OCI-LY3 (cell line): ENCODE measurements around the gene GUCD1.
"Not testable (repeated sequence)": the region's sequence is repeated elsewhere in the genome, so short reads cannot be mapped to it uniquely, and the experiment has no call there.

Experiments used
- H2AFZ ChIP-seq: fragments of 200-600, 300-600 bp; shearing (Covaris generic); 2 replicates; pipeline ENCODE4 v1.6.0; 2014; ENCODE audit warnings: antibody characterized with exemption, low read depth, low read length
- H3K27ac ChIP-seq: fragments of 200-600, 300-600 bp; sonication (generic); 2 replicates; pipeline ENCODE4 v1.5.1; 2014; ENCODE audit warnings: mild to moderate bottlenecking, low read length, moderate library complexity, mixed read lengths
- H3K27me3 ChIP-seq: fragments of 200-600, 300-600 bp; sonication (generic); 2 replicates; pipeline ENCODE4 v1.6.1; 2014; ENCODE audit warnings: low read depth, low read length, mixed read lengths
- H3K36me3 ChIP-seq: fragments of 200-600, 300-600 bp; sonication (generic); replicated peaks from 2 replicates; pipeline ENCODE3; 2014; ENCODE audit warnings: low read depth, low read length, mixed read lengths
- H3K4me1 ChIP-seq: fragments of 300-600, 200-600 bp; sonication (generic); 2 replicates; pipeline ENCODE4 v1.6.1; 2014; ENCODE audit warnings: low read length, mixed read lengths
- H3K4me2 ChIP-seq: fragments of 200-600, 300-600 bp; sonication (generic); 2 replicates; pipeline ENCODE4 v1.6.1; 2014; ENCODE audit warnings: low read length, mixed read lengths
- H3K4me3 ChIP-seq: fragments of 300-600, 200-600 bp; sonication (generic); 2 replicates; pipeline ENCODE4 v1.5.1; 2014; ENCODE audit warnings: antibody characterized with exemption, mild to moderate bottlenecking, low read length, moderate library complexity
- H3K79me2 ChIP-seq: fragments of 300-600, 200-600 bp; shearing (Covaris generic); 2 replicates; pipeline ENCODE4 v1.6.1; 2014; ENCODE audit warnings: mild to moderate bottlenecking, low read length, mixed read lengths
- H3K9ac ChIP-seq: fragments of 300-600, 200-600 bp; shearing (Covaris generic); 2 replicates; pipeline ENCODE4 v1.6.0; 2014; ENCODE audit warnings: mild to moderate bottlenecking, low read length, moderate library complexity
- H3K9me3 ChIP-seq: fragments of 200-600, 300-600 bp; shearing (Covaris generic); 2 replicates; pipeline ENCODE4 v1.6.1; 2014; ENCODE audit warnings: low read length, mixed read lengths; ENCODE audit not compliant: insufficient read depth
- H4K20me1 ChIP-seq: fragments of 200-600, 300-600 bp; sonication (generic); 2 replicates; pipeline ENCODE4 v1.6.1; 2016; ENCODE audit warnings: low read length, mixed read lengths; ENCODE audit not compliant: insufficient read depth
- CTCF ChIP-seq: fragments of 200-600, 300-600 bp; sonication (generic); IDR thresholded peaks from 2 replicates; pipeline ENCODE4 v1.5.1; 2014; ENCODE audit warnings: antibody characterized with exemption, low read length, low read depth
- EZH2phosphoT487 ChIP-seq: fragments of 200-600 bp; shearing (Covaris generic); IDR thresholded peaks from 2 replicates; pipeline ENCODE4 v1.6.1; 2018; ENCODE audit warnings: antibody characterized with exemption, mixed run types, low read depth

The GUCD1 gene

GRCh38 chr22:24601217-24602104, 46.5 kb upstream of the GUCD1 start:
- no peak overlapping the region for H3K9ac ChIP-seq
- H3K4me2 ChIP-seq, result no peak overlapping the region
- no peaks in the 10 kb centered on the region for H3K9me3 ChIP-seq
- no peak overlapping the region for H3K4me3 ChIP-seq
- H2AFZ ChIP-seq, result no peak overlapping the region
- TF ChIP-seq EZH2phosphoT487 (no peak), CTCF (no peak)
- H4K20me1 ChIP-seq, result no peaks in the 10 kb centered on the region
- no peaks in the 10 kb centered on the region for H3K79me2 ChIP-seq
- no peaks in the 10 kb centered on the region for H3K36me3 ChIP-seq
- peaks cover 9% of the 10 kb centered on the region for H3K4me1 ChIP-seq
- no peaks in the 10 kb centered on the region for H3K27me3 ChIP-seq
- H3K27ac ChIP-seq, result no peak overlapping the region

- H3K27me3 ChIP-seq, H3K9ac ChIP-seq, H3K9me3 ChIP-seq, H2AFZ ChIP-seq, H4K20me1 ChIP-seq, H3K36me3 ChIP-seq, H3K4me2 ChIP-seq, H3K4me3 ChIP-seq, H3K4me1 ChIP-seq, H3K27ac ChIP-seq, H3K79me2 ChIP-seq: not testable (repeated sequence)
These were observed 45.2 kb upstream of the GUCD1 start for GRCh38 chr22:24599958-24600715.

GRCh38 chr22:24599514-24599913, 44.6 kb upstream of the GUCD1 start:
- no peak overlapping the region for H3K27ac ChIP-seq
- no peaks in the 10 kb centered on the region for H4K20me1 ChIP-seq
- H3K27me3 ChIP-seq, result no peaks in the 10 kb centered on the region
- H2AFZ ChIP-seq, result no peak overlapping the region
- H3K4me3 ChIP-seq, result no peak overlapping the region
- peaks cover 9% of the 10 kb centered on the region for H3K4me1 ChIP-seq
- no peaks in the 10 kb centered on the region for H3K36me3 ChIP-seq
- H3K79me2 ChIP-seq, result no peaks in the 10 kb centered on the region
- H3K4me2 ChIP-seq, result no peak overlapping the region
- no peaks in the 10 kb centered on the region for H3K9me3 ChIP-seq
- TF ChIP-seq CTCF (no peak), EZH2phosphoT487 (no peak)
- no peak overlapping the region for H3K9ac ChIP-seq

GRCh38 chr22:24597076-24597475, 42.1 kb upstream of the GUCD1 start:
- H3K36me3 ChIP-seq, H3K27ac ChIP-seq, H3K9ac ChIP-seq, H4K20me1 ChIP-seq, H3K4me3 ChIP-seq, H2AFZ ChIP-seq, H3K27me3 ChIP-seq, H3K9me3 ChIP-seq, H3K4me1 ChIP-seq, H3K4me2 ChIP-seq, H3K79me2 ChIP-seq: not testable (repeated sequence)

GRCh38 chr22:24595863-24596262, 40.9 kb upstream of the GUCD1 start:
- Histone ChIP-seq H3K79me2 (no peaks in the 10 kb centered on the region), H3K4me1 (0 out of 2 replicates have a peak, but pooled peaks cover 3% of the 10 kb centered on the region), H3K4me3 (no peak overlapping the region), H3K9me3 (no peaks in the 10 kb centered on the region), H3K27me3 (no peaks in the 10 kb centered on the region), H3K36me3 (no peaks in the 10 kb centered on the region), H3K9ac (no peak overlapping the region), H2AFZ (no peak overlapping the region), H4K20me1 (no peaks in the 10 kb centered on the region), H3K4me2 (no peak overlapping the region), H3K27ac (no peak overlapping the region)
- TF ChIP-seq EZH2phosphoT487, result no peak
- no peak for TF ChIP-seq CTCF
